Astrocyte (in vitro differentiated cells and primary cell): ENCODE measurements around the gene C1orf198.
"Not testable (repeated sequence)": the region's sequence is repeated elsewhere in the genome, so short reads cannot be mapped to it uniquely, and the experiment has no call there.

Experiments used
- CTCF ChIP-seq: IDR thresholded peaks from 2 replicates; pipeline ENCODE4 v1.5.1; 2011; ENCODE audit warnings: low read depth, mild to moderate bottlenecking, inconsistent platforms, low read length, moderate library complexity; ENCODE audit not compliant: insufficient read depth
- EZH2 ChIP-seq: IDR thresholded peaks from 2 replicates; pipeline ENCODE4 v1.6.1; 2012; ENCODE audit warnings: mild to moderate bottlenecking, low read length, inconsistent platforms; ENCODE audit not compliant: insufficient read depth

- TF ChIP-seq CTCF, EZH2: not testable (repeated sequence)
Observed at GRCh38 chr1:230845184-230845583, 23.1 kb downstream of the C1orf198 start.
